ENCODE measurements around the gene SCRN2.

Gene SCRN2

DNA sequence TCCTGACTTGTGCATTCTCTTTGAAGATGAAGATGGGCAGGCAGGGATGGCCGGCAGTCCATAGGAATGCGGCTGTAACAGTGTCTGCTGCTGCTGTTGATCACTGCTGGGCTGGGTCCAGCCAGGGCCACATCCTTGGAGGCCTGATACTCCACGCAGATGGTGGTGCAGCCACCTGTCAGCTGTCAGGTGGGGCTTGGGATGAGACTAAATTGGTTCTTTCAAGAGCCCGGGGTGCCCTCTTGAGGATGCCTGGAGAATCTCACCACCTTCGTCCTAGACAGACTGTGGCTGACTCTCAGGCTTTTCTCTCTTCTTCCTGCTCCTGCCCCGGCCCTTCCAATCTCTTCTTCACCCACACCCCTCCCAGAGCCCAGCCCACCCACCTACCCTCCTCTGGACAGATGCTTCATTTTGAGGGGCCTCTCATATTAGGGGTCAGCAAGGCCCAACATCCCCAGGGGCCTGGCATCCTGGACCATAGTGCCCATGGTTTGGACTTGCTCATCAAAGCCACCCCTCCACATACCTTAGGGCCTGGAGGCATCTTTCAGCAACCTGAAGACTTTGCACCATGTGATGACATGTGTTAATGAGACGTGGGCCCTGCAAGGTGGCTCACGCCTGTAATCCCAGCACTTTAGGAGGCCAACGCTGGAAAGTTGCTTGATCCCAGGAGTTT, 38.6 kb downstream of the SCRN2 start:
- peak in 4 of 5 experiments; percentile 30 to 58 (median 35) for DNase-seq

DNA sequence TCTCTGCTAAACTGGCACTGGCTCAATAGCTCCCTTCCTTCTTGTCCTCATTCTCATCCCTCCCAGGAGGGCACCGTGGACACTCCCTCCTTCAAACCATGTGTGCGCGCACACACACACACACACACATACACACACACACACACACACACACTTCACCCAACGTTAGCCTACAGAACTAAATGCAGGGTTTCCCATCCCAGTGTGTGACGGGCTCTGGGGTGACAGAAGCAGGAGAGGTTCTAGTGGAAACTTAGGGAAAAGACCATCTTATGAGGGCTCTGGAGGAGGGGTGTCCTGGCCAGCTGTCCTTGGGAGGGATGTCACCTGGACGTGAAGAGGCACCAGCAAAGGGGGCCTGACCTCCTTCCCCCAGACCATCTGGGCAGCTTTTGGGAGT, 39.2 kb downstream of the SCRN2 start:
- no peak for DNase-seq

DNA sequence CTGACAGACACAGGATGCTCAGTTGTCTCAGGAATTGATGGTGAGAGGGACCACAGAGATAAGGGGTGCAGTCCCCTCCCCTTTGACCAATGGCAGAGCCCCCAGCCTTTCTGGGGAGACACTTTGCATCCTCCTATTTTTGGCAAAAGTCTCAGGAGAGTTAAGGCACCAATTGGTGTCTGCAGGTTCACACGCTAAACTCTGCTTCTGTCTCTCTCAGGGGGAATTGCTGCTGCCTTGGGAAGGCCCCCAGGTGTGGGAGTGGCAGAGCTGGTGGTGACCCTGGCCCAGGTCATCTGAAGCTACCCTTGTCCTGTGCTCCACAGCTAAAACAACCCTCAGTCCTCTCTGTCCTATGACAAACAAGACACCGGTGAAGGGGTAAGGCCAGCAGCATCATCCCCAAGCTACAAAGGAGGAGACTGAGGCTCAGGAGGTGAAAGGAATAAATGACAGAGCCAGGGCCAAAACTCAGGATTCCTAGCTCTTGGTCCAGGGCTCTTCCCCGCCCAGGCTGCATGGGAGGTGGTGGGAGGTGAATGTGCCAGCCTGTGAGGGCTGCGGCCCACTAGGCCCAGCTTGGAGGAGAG, 39.8 kb downstream of the SCRN2 start:
- no peak for DNase-seq

DNA sequence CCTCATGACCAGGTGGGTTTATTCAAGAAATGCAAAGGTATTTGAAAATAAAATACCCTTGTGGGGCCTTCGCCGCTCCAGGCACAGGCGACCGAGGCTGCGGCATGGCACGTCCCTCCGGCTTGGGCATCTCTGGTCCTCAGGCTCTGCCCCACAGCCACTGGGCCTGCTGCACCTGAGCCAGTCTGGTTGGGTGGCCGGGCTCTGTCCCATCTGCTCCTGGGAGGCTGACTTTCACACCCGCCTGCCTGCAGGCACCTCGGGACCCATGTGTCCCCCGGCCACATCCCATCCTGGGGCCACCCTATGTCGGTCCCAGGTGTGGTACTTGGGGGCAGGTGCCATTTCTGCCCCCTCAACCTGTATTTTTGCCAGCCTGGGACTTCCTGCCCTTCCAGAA, 40.4 kb downstream of the SCRN2 start:
- DNase-seq: no peak

DNA sequence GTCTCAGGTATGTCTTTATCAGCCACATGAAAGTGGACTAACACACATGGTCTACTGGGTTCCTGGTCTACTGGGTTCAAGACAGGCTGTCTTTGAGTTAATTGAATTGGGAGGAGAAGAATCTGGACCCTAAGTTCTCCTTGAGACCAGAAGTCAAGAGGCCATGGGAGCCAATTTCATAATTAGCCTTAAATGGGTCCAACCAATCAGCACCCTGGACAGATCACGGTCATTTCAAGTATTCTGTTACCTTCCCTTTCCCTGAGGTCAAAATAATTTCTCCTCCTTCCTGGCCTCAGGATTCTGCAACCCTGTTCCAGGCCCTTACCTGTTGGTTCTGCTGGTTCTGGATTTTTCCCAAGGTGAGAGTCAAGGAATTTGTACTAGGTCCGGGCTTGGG, 43.3 kb downstream of the SCRN2 start:
- DNase-seq: no peak

DNA sequence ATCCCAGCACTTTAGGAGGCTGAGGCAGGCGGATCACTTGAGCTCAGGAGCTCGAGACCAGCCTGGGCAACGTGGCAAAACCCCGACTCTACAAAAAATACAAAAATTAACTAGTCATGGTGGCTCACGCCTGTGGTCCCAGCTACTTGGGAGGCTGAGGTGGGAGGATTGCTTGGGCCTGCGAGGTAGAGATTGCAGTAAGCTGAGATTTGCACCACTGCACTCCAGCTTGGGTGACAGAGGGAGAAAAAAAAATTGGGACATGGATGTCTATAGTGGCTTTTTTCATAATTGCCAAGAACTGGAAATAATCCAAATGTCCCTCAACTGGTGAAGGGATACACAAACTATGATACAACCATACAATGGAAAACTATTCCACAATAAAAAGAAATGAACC, 48.1 kb downstream of the SCRN2 start:
- DNase-seq: no peak

GRCh38 chr17:47792457-47792856, 48.6 kb downstream of the SCRN2 start:
- no peak for DNase-seq

- DNase-seq: no peak
These were observed 50.0 kb downstream of the SCRN2 start for GRCh38 chr17:47791025-47791424.

DNA sequence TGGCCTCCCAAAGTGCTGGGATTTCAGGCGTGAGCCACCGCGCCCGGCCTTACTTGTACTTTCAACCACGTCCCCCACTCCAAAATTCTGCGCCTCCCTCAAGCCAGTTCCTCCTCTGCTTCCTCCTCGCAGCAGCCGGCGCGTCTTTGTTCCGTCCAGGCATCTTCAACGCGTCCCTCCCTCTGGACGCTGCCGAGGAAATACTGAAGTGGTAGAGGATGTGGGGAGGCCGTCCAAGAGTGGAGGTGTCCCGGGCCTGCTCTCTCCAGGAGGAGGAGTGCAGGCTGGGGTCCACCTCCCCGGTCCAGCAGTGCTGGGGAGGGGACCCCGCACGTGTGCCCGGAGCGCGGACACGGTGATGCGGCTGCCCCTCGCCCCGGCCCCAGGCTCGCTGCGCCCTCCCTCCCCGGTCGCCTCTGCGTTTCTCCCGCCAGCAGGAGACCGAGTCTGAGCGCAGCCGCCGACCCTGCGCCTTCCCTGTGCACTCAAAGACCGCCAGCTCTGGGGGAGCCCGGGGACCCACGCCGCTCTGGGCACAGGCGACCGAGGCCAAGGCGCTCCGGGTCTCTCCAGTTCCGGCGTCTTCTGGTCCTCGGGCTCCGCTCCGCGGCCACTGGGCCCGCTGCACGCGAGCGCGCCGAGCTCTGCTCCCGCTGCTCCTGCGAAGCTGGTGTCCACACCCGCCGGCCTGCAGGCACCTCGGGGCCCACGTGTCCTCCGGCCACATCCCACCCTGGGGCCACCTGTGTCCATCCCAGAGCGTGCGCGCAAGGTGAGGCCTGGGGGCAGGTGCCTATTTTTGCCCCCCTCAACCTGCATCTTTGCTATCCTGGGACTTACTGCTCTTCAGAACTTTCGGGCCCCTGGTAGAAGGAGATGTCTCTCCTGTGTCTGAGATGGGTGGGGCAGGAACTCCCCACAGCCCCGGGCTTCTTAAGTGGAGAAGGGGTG, 51.2 kb downstream of the SCRN2 start:
- DNase-seq: peak in 3 of 5 experiments; percentile 30 to 33 (median 33)

Data from T-helper 2 cell (primary cell).